ENCODE results near the gene TTLL13. TPM values are rescaled to one million over a fixed set of nuclear protein-coding genes. Genes with fewer than 3 reads are reported as not detected.
A peak's percentile ranks its signal among the peaks of the same experiment; 100 is the strongest.

The TTLL13 gene
- total RNA-seq, 1 donor from 2014 or later: 0.19 TPM

DNA sequence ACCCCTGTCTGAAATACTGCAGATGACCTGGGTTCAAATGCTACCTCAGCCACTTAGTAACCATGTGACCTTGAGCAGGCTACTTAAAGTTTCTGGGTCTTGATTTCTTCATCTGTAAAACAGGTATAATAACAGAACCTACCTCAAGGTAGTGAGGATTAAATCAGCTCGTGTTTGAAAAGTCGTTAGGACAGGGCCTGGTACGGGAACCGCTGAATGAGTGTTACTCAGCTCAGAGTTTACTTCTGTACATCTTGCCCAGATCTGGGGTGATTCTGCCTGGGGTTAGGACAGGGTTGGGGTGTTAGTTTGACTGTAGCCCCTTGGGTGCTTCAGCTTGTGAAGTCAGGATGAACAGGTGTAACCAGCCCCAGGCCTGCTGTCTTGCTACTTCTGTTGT lies 46.4 kb upstream of the TTLL13 start:
- DNase-seq: no peak
- Histone ChIP-seq H3K36me3 (no peaks in the 10 kb centered on the region), H3K4me1 (peaks cover 83% of the 10 kb centered on the region), H3K27me3 (ENCODE audit: low read depth) (no peaks in the 10 kb centered on the region), H3K4me3 (no peak overlapping the region), H3K27ac (replicated peaks) (no peak overlapping the region), H3K9me3 (replicated peaks) (no peaks in the 10 kb centered on the region)
- no peak for TF ChIP-seq CTCF (IDR thresholded peaks at IDR 0.05; ENCODE audit: borderline replicate concordance)
- intact Hi-C loops (cut with micrococcal nuclease): no loop called here

- no peak for TF ChIP-seq CTCF (IDR thresholded peaks at IDR 0.05; ENCODE audit: borderline replicate concordance)
- H3K36me3 ChIP-seq: no peaks in the 10 kb centered on the region
- H3K4me1 ChIP-seq: peaks cover 79% of the 10 kb centered on the region
- no peak for DNase-seq
- no peaks in the 10 kb centered on the region for H3K27me3 ChIP-seq (ENCODE audit: low read depth)
- H3K27ac ChIP-seq (replicated peaks): no peak overlapping the region
- intact Hi-C loops (cut with micrococcal nuclease): no loop called here
- no peaks in the 10 kb centered on the region for H3K9me3 ChIP-seq (replicated peaks)
- no peak overlapping the region for H3K4me3 ChIP-seq
These were observed 45.9 kb upstream of the TTLL13 start for GRCh38 chr15:90203473-90203872.

GRCh38 chr15:90203922-90204321 lies 45.4 kb upstream of the TTLL13 start:
- Histone ChIP-seq H3K27ac (replicated peaks) (no peak overlapping the region), H3K27me3 (ENCODE audit: low read depth) (no peaks in the 10 kb centered on the region), H3K4me3 (no peak overlapping the region), H3K9me3 (replicated peaks) (no peaks in the 10 kb centered on the region), H3K36me3 (no peaks in the 10 kb centered on the region), H3K4me1 (peaks cover 78% of the 10 kb centered on the region)
- no peak for DNase-seq
- intact Hi-C loops (cut with micrococcal nuclease): no loop called here
- no peak for TF ChIP-seq CTCF (IDR thresholded peaks at IDR 0.05; ENCODE audit: borderline replicate concordance)

DNA sequence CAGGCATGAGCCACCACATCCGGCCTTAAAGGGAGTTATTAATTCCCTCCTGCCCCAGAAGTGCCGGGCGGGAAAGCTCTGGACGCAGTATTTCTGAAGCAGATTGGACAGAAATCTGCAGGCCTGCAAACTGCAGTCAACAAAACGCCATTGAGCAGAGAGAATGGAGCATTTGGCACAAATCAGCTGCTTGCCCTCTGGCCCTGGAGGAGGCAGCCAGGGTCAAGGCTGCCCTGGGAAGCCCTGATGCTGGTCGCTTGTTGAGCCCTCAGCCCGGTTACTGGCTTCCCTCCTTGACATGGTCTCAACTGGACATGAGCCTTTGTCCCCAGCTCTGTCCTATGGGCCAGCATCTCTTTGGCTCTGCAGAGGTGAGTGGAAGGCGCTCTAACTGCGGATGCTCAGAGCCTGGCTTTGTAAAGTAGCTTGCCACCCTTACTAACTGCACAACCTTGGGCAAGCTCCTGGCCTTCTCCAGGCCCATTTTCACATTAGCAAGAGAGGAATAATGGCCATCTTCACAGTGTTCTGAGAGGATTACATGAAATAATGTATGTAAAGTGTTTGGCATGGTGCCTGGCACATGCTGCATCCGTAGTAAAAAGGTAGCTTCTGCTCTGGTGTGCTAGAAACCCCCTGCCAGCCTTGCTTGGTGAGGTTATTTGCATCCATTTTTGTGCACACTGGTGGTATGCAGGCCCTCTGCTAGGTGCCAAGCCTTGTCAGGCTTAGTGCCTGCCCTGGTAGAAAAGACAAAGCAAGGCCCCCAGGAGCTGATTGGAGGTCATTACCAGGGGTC lies 44.1 kb upstream of the TTLL13 start:
- Histone ChIP-seq H3K9me3 (replicated peaks) (no peaks in the 10 kb centered on the region), H3K27ac (replicated peaks) (peak overlapping the region; percentile 66), H3K27me3 (ENCODE audit: low read depth) (no peaks in the 10 kb centered on the region), H3K4me1 (peaks cover 83% of the 10 kb centered on the region), H3K36me3 (peaks cover 4% of the 10 kb centered on the region), H3K4me3 (no peak overlapping the region)
- no peak for TF ChIP-seq CTCF (IDR thresholded peaks at IDR 0.05; ENCODE audit: borderline replicate concordance)
- no peak for DNase-seq
- intact Hi-C loops (cut with micrococcal nuclease): no loop called here

- intact Hi-C loops (cut with micrococcal nuclease): no loop called here
- no peak overlapping the region for H3K4me3 ChIP-seq
- peaks cover 4% of the 10 kb centered on the region for H3K36me3 ChIP-seq
- no peak for DNase-seq
- no peaks in the 10 kb centered on the region for H3K9me3 ChIP-seq (replicated peaks)
- H3K27me3 ChIP-seq (ENCODE audit: low read depth): no peaks in the 10 kb centered on the region
- TF ChIP-seq CTCF (IDR thresholded peaks at IDR 0.05; ENCODE audit: borderline replicate concordance): no peak
- peaks cover 83% of the 10 kb centered on the region for H3K4me1 ChIP-seq
- peak overlapping the region; percentile 66 for H3K27ac ChIP-seq (replicated peaks)
These were observed 43.5 kb upstream of the TTLL13 start for GRCh38 chr15:90205886-90206285.
